GF-D8 (cell line): ENCODE data around the gene LIMK2.

ENCODE experiments used
- DNase-seq: peaks from one replicate; lab custom pipeline; 2025; lab: John Stamatoyannopoulos, UW

LIMK2 gene

GRCh38 chr22:31272522-31273446, 60.7 kb downstream of the LIMK2 start:
- peak; percentile 18 for DNase-seq

DNA sequence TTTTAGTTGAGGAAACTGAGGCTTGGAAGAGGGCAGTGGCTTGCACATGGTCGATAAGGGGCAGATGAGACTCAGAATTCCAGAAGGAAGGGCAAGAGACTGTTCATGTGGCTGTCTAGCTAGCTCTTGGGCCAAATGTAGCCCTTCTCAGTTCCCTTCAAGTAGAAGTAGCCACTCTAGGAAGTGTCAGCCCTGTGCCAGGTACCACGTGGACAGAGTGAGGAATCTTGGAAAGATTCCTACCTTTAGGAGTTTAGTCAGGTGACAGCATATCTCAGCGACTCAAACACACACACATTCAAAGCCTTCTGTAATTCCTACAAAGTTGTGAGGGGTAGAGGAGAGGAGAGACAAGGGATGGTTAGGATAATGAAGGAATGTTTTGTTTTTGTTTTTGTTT, 61.9 kb downstream of the LIMK2 start:
- DNase-seq, result no peak

GRCh38 chr22:31275018-31275417, 62.9 kb downstream of the LIMK2 start:
- DNase-seq, result no peak

DNA sequence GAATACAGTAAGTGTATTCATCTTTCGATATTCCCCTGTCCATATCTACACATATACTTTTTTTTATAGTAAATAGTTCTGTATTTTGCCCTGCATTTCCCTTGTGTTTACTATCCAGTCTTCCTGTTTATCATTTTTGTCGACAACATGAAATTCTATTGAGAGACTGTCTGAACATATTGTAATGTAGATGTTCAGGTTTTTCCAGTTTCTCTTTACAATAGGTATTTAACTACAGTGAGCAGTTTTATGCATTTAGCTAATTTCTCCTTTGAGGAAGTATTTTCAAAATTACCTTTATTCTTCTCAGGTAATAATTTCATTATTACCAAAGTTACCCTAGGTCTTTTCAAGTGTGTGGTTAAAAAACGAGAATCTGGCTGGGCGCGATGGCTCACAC, 63.5 kb downstream of the LIMK2 start:
- no peak for DNase-seq

DNA sequence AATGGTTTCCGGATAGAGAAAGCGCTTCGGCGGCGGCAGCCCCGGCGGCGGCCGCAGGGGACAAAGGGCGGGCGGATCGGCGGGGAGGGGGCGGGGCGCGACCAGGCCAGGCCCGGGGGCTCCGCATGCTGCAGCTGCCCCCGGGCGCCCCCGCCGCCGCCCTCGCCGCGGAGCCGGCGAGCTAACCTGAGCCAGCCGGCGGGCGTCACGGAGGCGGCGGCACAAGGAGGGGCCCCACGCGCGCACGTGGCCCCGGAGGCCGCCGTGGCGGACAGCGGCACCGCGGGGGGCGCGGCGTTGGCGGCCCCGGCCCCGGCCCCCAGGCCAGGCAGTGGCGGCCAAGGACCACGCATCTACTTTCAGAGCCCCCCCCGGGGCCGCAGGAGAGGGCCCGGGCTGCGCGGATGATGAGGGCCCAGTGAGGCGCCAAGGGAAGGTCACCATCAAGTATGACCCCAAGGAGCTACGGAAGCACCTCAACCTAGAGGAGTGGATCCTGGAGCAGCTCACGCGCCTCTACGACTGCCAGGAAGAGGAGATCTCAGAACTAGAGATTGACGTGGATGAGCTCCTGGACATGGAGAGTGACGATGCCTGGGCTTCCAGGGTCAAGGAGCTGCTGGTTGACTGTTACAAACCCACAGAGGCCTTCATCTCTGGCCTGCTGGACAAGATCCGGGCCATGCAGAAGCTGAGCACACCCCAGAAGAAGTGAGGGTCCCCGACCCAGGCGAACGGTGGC, 64.5 kb downstream of the LIMK2 start:
- DNase-seq, result no peak

DNA sequence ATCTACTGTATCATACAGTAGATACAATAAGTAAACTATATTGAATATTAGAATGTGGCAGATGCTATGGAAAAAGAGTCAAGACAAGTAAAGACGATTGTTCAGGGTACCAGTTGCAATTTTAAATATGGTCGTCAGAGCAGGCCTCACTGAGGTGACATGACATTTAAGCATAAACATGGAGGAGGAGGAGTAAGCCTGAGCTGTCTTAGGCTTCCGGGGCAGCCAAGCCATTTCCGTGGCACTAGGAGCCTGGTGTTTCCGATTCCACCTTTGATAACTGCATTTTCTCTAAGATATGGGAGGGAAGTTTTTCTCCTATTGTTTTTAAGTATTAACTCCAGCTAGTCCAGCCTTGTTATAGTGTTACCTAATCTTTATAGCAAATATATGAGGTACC, 65.6 kb downstream of the LIMK2 start:
- no peak for DNase-seq

DNA sequence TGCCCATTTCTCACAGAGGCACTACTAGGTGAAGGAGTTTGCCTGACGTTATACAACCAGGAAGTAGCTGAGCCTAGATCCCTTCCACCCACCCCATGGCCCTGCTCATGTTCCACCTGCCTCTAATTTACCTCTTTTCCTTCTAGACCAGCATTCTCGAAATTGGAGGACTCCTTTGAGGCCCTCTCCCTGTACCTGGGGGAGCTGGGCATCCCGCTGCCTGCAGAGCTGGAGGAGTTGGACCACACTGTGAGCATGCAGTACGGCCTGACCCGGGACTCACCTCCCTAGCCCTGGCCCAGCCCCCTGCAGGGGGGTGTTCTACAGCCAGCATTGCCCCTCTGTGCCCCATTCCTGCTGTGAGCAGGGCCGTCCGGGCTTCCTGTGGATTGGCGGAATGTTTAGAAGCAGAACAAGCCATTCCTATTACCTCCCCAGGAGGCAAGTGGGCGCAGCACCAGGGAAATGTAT, 66.1 kb downstream of the LIMK2 start:
- no peak for DNase-seq

- DNase-seq, result no peak
Observed at GRCh38 chr22:31278626-31279326, 66.7 kb downstream of the LIMK2 start.

GRCh38 chr22:31279327-31279669, 67.2 kb downstream of the LIMK2 start:
- no peak for DNase-seq

GRCh38 chr22:31279821-31280505, 67.9 kb downstream of the LIMK2 start:
- no peak for DNase-seq

DNA sequence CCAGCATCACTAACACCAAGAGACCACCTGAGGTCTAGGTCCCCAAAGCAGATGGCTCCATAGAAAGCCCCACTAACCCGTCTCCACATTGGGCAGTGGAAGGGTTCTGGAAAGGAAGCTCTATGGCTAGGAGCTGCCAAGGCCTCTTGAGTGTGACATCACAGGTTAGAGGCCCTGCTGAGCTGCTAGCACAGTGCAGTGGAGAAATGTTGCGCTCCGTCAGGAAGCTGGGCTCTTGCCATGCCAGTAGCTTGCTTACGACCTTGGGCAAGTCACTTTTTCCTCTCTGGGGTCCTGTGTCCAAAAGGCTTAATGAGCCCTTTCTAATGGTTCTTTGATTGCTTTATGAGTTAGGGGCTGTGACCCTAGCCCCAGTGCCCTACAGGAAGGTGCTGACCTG, 69.6 kb downstream of the LIMK2 start:
- no peak for DNase-seq

- DNase-seq, result no peak
Observed at GRCh38 chr22:31282748-31283468, 70.8 kb downstream of the LIMK2 start.

DNA sequence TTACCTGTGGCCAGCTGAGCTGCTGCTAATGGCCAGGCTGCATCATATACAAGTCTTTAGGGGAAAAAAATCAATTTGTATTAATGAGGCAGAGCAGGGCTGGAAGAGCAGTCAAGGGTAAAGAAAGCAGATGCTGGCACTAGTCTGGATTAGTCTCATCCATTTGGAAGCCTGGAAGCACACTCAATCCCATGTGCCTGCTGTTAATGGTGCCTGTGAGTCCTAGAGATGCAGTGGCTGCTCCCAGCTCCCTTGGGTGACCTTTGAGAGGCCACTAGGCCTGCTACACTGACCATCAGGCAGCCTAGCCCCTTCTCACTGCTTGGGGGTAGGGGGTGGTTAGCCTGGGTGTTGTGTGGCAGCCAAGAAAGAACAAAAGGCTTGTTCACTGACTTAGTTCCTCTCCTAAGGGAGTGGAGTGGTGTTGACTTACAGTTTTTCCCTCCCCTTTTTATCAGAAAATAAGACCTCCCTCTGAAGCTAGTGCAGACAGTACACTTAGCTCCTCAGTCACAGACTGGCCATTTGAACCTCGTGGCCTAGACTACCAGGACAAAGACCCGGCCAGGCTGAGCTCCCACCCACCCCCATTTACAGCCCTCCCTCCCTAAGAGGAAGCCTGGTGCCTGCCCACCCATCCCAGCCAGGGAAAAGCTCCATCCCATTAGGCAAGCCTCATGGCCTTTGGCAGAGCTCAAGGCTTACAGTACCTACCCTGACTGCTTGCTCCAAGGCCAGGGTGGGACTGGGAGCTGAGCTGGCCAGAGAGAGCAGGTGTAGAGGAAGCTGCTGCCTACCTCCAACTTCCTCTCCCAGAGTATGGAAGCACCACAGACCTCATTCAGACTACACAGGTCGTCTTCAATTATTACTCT, 72.4 kb downstream of the LIMK2 start:
- DNase-seq, result no peak

GRCh38 chr22:31286360-31287255, 74.5 kb downstream of the LIMK2 start:
- peak; percentile 54 for DNase-seq

- no peak for DNase-seq
Observed at GRCh38 chr22:31287818-31288495, 75.9 kb downstream of the LIMK2 start.

- DNase-seq, result peak; percentile 16
Observed at GRCh38 chr22:31288496-31289240, 76.6 kb downstream of the LIMK2 start.

- DNase-seq, result no peak
Observed at GRCh38 chr22:31289344-31289743, 77.2 kb downstream of the LIMK2 start.
